ENCODE data around the gene BIRC2.
A peak's percentile ranks its signal among the peaks of the same experiment; 100 is the strongest.

BIRC2 gene

DNA sequence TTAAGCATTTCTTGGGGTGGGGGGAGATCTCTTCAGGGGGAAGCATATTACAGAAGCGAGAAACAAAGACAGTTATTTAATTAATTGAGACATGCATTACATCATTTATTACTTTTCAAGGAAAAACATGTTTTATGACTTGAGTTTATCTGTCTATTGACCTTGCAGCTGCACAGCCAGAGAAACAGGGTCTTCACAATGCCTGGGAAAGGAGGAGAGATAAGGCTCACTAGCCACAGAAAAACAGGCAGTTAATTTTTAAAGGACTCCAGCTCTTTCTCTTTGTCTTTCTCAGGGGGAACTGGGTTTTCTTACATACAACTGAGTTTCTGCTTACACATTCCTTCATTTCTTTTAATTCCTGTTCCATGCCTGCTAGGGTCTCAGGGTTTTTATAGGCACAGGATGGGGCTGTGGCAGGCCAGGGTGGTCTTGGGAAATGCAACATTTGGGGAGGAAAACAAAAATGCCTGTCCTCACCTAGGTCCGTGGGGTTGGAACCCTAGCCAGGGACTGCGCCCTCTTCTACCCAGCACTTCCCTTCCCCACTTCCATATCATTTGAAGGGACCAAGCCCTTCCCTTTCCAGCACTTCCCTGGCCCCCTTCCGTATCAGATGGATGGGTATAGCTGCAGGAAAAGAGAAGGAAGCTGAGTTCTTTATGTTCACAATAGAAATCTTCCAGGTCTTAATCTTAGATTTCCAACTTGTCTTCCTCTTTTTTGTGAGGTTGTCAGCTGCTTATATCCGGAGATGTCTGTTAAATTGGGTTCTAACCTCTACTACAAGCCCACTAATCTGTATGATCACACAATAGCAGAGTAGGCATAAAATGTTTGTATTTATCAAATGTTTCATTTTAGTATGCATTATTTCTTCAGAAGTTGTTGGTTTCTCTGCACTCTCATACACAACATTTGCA lies 38.3 kb downstream of the BIRC2 start:
- H3K9me3 Mint-ChIP-seq, result no peaks in the 10 kb centered on the region

DNA sequence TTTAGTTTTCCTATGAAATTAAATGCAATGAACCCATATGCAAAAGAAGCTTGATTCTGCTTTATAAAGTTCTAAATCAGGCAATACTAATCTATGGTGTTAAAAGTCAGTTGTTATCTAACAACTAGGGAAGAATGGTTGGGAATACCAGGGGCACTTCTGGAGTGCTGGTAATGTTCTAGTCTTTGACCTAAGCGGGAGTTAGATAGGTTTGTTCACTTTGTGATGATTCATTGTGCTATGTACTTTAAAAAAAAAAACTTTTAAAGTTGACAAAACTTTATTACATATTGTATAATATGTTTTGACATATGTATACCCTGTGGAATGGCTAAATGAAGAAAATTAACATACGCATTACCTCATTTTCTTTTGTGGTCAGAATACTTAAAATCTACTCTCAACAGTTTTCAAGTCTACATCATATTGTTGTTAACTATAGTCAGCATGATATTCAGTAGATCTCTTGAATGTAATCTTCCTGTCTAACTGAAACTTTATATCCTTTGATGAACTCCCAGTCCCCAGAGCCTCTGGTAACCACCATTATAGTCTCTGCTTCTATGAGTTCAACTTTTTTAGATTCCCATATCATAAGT lies 39.2 kb downstream of the BIRC2 start:
- H3K4me3 Mint-ChIP-seq, result no peak overlapping the region
- no peaks in the 10 kb centered on the region for H3K9me3 Mint-ChIP-seq
- peaks cover 41% of the 10 kb centered on the region for H3K36me3 Mint-ChIP-seq (ENCODE audit: low read depth)
- no peak for DNase-seq
- H3K4me1 Mint-ChIP-seq, result peaks cover 26% of the 10 kb centered on the region
- TF ChIP-seq, protein P1, sequence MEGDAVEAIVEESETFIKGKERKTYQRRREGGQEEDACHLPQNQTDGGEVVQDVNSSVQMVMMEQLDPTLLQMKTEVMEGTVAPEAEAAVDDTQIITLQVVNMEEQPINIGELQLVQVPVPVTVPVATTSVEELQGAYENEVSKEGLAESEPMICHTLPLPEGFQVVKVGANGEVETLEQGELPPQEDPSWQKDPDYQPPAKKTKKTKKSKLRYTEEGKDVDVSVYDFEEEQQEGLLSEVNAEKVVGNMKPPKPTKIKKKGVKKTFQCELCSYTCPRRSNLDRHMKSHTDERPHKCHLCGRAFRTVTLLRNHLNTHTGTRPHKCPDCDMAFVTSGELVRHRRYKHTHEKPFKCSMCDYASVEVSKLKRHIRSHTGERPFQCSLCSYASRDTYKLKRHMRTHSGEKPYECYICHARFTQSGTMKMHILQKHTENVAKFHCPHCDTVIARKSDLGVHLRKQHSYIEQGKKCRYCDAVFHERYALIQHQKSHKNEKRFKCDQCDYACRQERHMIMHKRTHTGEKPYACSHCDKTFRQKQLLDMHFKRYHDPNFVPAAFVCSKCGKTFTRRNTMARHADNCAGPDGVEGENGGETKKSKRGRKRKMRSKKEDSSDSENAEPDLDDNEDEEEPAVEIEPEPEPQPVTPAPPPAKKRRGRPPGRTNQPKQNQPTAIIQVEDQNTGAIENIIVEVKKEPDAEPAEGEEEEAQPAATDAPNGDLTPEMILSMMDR (IDR thresholded peaks at IDR 0.05), result no peak
- H3K27ac Mint-ChIP-seq, result no peak overlapping the region
- no peaks in the 10 kb centered on the region for H3K27me3 Mint-ChIP-seq (ENCODE audit: low read depth, poor library complexity)

More for the DNA sequence above, 38.3 kb downstream of the BIRC2 start:
- Mint-ChIP-seq H3K4me3 (no peak overlapping the region), H3K36me3 (ENCODE audit: low read depth) (peaks cover 45% of the 10 kb centered on the region), H3K27me3 (ENCODE audit: low read depth, poor library complexity) (no peaks in the 10 kb centered on the region), H3K27ac (peak overlapping the region; percentile 90), H3K4me1 (peaks cover 26% of the 10 kb centered on the region)
- TF ChIP-seq, protein P1 (IDR thresholded peaks at IDR 0.05), result no peak
- no peak for DNase-seq

DNA sequence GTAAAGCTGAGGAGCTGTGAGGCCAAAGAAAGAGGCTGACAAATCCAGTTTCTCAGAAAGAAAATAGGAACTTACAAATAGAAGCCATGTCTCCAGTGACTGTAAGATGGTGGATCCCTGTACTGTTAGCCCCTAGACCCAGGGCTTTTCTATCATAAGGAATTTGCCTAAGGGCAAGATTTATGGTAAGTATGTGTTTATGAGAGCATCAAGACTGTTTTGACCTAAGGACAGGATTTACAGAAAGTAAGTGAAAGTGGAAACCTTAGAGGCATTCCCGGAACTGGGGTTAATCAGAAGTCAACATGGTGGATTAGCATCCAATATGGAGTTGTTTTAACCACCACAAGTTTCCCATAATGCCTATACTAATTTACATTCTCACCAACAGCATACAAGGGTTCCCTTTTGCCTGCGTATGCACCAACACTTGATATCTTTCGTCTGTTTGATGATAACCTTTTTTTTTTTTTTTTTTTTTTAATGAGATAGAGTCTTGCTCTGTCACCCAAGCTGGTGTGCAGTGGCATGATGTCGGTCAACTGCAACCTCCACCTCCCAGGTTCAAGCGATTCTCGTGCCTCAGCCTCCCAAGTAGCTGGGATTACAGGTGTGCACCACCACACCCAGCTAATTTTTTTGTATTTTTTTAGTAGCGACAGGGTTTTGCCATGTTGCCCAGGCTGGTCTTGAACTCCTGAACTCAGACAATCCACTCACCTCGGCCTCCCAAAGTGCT lies 40.2 kb downstream of the BIRC2 start:
- H3K9me3 Mint-ChIP-seq, result no peaks in the 10 kb centered on the region
- H3K4me3 Mint-ChIP-seq, result no peak overlapping the region
- H3K27me3 Mint-ChIP-seq (ENCODE audit: low read depth, poor library complexity), result no peaks in the 10 kb centered on the region
- peaks cover 36% of the 10 kb centered on the region for H3K36me3 Mint-ChIP-seq (ENCODE audit: low read depth)
- peaks cover 26% of the 10 kb centered on the region for H3K4me1 Mint-ChIP-seq
- DNase-seq, result no peak
- H3K27ac Mint-ChIP-seq, result no peak overlapping the region
- TF ChIP-seq, protein P1 (IDR thresholded peaks at IDR 0.05), result no peak

DNA sequence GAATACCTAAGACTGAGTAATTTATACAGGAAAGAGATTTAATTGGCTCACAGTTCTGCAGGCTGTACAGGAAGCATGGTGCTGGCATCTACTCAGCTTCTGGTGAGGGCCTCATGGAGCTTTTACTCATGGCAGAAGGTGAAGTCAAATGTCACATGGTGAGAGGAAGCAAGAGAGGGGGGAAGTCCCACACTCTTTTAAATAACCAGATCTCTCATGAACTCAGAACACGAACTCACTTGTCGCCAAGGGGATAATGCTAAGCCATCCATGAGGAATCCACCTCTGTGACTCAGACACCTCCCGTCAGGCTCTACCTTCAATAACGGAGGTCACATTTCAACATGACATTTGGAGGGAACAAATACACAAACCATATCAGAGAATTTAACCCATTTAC lies 42.2 kb downstream of the BIRC2 start:
- peaks cover 50% of the 10 kb centered on the region for H3K36me3 Mint-ChIP-seq (ENCODE audit: low read depth)
- peaks cover 15% of the 10 kb centered on the region for H3K4me1 Mint-ChIP-seq
- no peak overlapping the region for H3K27ac Mint-ChIP-seq
- H3K4me3 Mint-ChIP-seq, result no peak overlapping the region
- H3K9me3 Mint-ChIP-seq, result no peaks in the 10 kb centered on the region
- no peaks in the 10 kb centered on the region for H3K27me3 Mint-ChIP-seq (ENCODE audit: low read depth, poor library complexity)
- TF ChIP-seq, protein P1 (IDR thresholded peaks at IDR 0.05), result no peak
- DNase-seq, result no peak

DNA sequence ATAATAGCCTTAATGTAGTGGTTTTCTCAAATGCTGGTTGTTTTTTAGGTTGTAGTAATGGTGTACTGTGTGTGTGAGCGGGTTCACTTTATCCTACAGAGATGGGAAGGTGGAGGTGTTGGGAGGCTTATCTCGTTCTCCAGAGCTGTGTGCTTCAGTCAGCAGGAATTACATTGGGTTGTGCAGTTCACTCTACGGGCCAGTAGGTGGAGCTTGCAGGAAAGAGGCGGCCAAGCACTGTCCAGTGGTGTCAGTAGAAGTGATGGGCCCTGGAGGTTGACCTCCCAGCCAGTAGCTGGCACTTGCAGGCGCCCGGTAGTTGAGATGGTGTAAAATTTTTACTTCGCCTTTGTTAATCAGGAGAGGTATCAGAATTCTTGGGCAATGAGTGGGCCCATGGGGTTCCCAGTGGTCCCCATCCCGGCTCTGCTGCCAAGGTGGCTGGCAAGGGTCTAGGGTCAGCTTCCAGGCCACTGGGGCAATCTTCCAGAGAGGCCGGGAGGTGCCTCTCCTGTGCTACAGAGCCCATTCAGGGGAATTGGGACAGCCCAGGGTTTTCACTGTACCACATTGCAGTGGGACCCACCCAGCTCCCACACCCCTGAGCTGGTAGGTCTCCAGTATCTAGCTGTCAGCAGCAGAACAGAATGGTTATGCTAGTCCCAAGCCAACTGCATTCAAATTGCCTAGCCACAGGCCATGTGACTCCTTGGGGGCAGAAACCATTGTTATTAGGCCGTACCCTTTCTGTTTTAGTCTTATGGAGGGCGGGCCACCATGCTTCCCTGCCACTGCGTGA lies 43.9 kb downstream of the BIRC2 start:
- no peak overlapping the region for H3K4me3 Mint-ChIP-seq
- H3K27ac Mint-ChIP-seq, result no peak overlapping the region
- peak; percentile 68 for DNase-seq
- TF ChIP-seq, protein P1 (IDR thresholded peaks at IDR 0.05), result peak; percentile 87
- no peaks in the 10 kb centered on the region for H3K27me3 Mint-ChIP-seq (ENCODE audit: low read depth, poor library complexity)
- no peaks in the 10 kb centered on the region for H3K9me3 Mint-ChIP-seq
- H3K36me3 Mint-ChIP-seq (ENCODE audit: low read depth), result peaks cover 61% of the 10 kb centered on the region
- no peaks in the 10 kb centered on the region for H3K4me1 Mint-ChIP-seq
